ENCODE measurements around the gene UNC79.

Gene UNC79

GRCh38 chr14:93629643-93630042 is 198.9 kb downstream of the UNC79 start:
- CTCF ChIA-PET, result interaction anchor here (1.5 to 1.6 kb wide), 2 partner anchors 9 to 93 kb away, joined by 3 read pairs; no protein-coding TSS in a partner anchor
- Histone ChIP-seq H3K36me3 (ENCODE audit: control insufficient read depth in 2 of 2, insufficient read depth in 1 of 2, low read length in 2 of 2) (no peaks in the 10 kb centered on the region), H3K9me3 (ENCODE audit: control insufficient read depth, insufficient read depth, low read depth, low read length) (no peaks in the 10 kb centered on the region), H3K4me1 (ENCODE audit: control insufficient read depth, insufficient read depth, low read length) (no peaks in the 10 kb centered on the region), H3K4me3 (ENCODE audit: low read depth, low read length) (no peak overlapping the region), H3K27ac (ENCODE audit: extremely low read depth, low read depth, low read length) (no peak overlapping the region)
- TF ChIP-seq KLF7 (tag by site-specific recombination; IDR thresholded peaks at IDR 0.05; ENCODE audit: borderline replicate concordance) (no peak), ZNF776 (tag by site-specific recombination; IDR thresholded peaks at IDR 0.05; ENCODE audit: borderline replicate concordance) (no peak), ZNF560 (tag by site-specific recombination; IDR thresholded peaks at IDR 0.05; ENCODE audit: borderline replicate concordance) (no peak), MYNN (tag by site-specific recombination; IDR thresholded peaks at IDR 0.05; ENCODE audit: borderline replicate concordance) (no peak), ZBTB20 (tag by site-specific recombination; IDR thresholded peaks at IDR 0.05) (no peak), INSM2 (tag by site-specific recombination; IDR thresholded peaks at IDR 0.05) (no peak), ZNF785 (tag by site-specific recombination; IDR thresholded peaks at IDR 0.05) (no peak), ZNF48 (tag by site-specific recombination; IDR thresholded peaks at IDR 0.05) (no peak), ZNF529 (tag by site-specific recombination; IDR thresholded peaks at IDR 0.05; ENCODE audit: insufficient replicate concordance) (no peak), ZNF704 (tag by site-specific recombination; IDR thresholded peaks at IDR 0.05) (no peak), TRIM28 (IDR thresholded peaks at IDR 0.05; ENCODE audit: borderline replicate concordance, low read length) (no peak), ZNF335 (tag by site-specific recombination; conservative IDR thresholded peaks at IDR 0.05) (no peak), REST (tag by site-specific recombination; IDR thresholded peaks at IDR 0.05) (no peak), ZFP37 (tag by site-specific recombination; IDR thresholded peaks at IDR 0.05) (no peak), ZBTB26 (tag by site-specific recombination; optimal IDR thresholded peaks at IDR 0.05) (no peak), BCL6B (tag by site-specific recombination; IDR thresholded peaks at IDR 0.05) (no peak)
- POLR2A ChIA-PET, result no interaction called here

GRCh38 chr14:93638790-93639189 is 208.1 kb downstream of the UNC79 start:
- Histone ChIP-seq H3K4me3 (ENCODE audit: low read depth, low read length) (no peak overlapping the region), H3K9me3 (ENCODE audit: control insufficient read depth, insufficient read depth, low read depth, low read length) (no peaks in the 10 kb centered on the region), H3K27ac (ENCODE audit: extremely low read depth, low read depth, low read length) (no peak overlapping the region), H3K36me3 (ENCODE audit: control insufficient read depth in 2 of 2, insufficient read depth in 1 of 2, low read length in 2 of 2) (no peaks in the 10 kb centered on the region), H3K4me1 (ENCODE audit: control insufficient read depth, insufficient read depth, low read length) (no peaks in the 10 kb centered on the region)
- ChIA-PET POLR2A (no interaction called here), CTCF (no interaction called here)
- TF ChIP-seq SETDB1 (IDR thresholded peaks at IDR 0.05; ENCODE audit: insufficient read length, low read length) (no peak), ZNF837 (tag by site-specific recombination; IDR thresholded peaks at IDR 0.05) (no peak), ZNF37A (tag by site-specific recombination; IDR thresholded peaks at IDR 0.05) (no peak), KLF10 (tag by site-specific recombination; IDR thresholded peaks at IDR 0.05) (no peak), ZNF16 (tag by site-specific recombination; IDR thresholded peaks at IDR 0.05; ENCODE audit: low read depth) (no peak), ZBTB17 (tag by site-specific recombination; IDR thresholded peaks at IDR 0.05) (no peak), ZNF175 (tag by site-specific recombination; IDR thresholded peaks at IDR 0.05) (no peak), ZNF202 (tag by site-specific recombination; IDR thresholded peaks at IDR 0.05; ENCODE audit: borderline replicate concordance) (no peak), GLIS1 (tag by site-specific recombination; IDR thresholded peaks at IDR 0.05) (no peak), ZNF155 (tag by site-specific recombination; IDR thresholded peaks at IDR 0.05) (no peak), ZNF19 (tag by site-specific recombination; IDR thresholded peaks at IDR 0.05; ENCODE audit: low read depth) (no peak), ZNF335 (tag by site-specific recombination; conservative IDR thresholded peaks at IDR 0.05) (no peak), ZBTB7A (tag by site-specific recombination; IDR thresholded peaks at IDR 0.05; ENCODE audit: low read depth) (no peak), ZXDB (tag by site-specific recombination; IDR thresholded peaks at IDR 0.05) (no peak)

All from HEK293 (cell line).